GM12878 (cell line): Measurements from ENCODE around the gene NEK8. TPM values are rescaled to one million over a fixed set of nuclear protein-coding genes. Genes with fewer than 3 reads are reported as not detected.

Source experiments
- CBFB ChIP-seq: IDR thresholded peaks from 2 replicates; pipeline ENCODE4 v1.6.1; 2016; ENCODE audit warnings: antibody characterized with exemption, low read depth
- CUX1 ChIP-seq: IDR thresholded peaks from 2 replicates; pipeline ENCODE4 v1.6.1; 2012; ENCODE audit warnings: improper control_type of control experiment, low read depth, low read length; ENCODE audit not compliant: insufficient replicate concordance
- IRF3 ChIP-seq: fragments of 450-650 bp; IDR thresholded peaks from 2 replicates; pipeline ENCODE4 v1.6.1; 2014; ENCODE audit warnings: mild to moderate bottlenecking
- IRF5 ChIP-seq: fragments of 450-650 bp; IDR thresholded peaks from 2 replicates; pipeline ENCODE4 v1.6.1; 2017; ENCODE audit warnings: borderline replicate concordance
- NFYA ChIP-seq: IDR thresholded peaks from 2 replicates; pipeline ENCODE4 v1.6.1; 2011; ENCODE audit warnings: low read depth, mild to moderate bottlenecking, low read length, improper control_type of control experiment, borderline replicate concordance
- NFYB ChIP-seq: IDR thresholded peaks from 2 replicates; pipeline ENCODE4 v1.6.1; 2011; ENCODE audit warnings: low read depth, mild to moderate bottlenecking, low read length, improper control_type of control experiment, moderate library complexity; ENCODE audit not compliant: insufficient read depth
- POLR2AphosphoS2 ChIP-seq: IDR thresholded peaks from 2 replicates; pipeline ENCODE4 v1.6.1; 2011; ENCODE audit warnings: low read depth, mild to moderate bottlenecking, low read length, improper control_type of control experiment, moderate library complexity
- POU2F2 ChIP-seq: IDR thresholded peaks from 3 replicates; pipeline ENCODE4 v1.6.1; 2011; ENCODE audit warnings: low read depth, mild to moderate bottlenecking, low read length, borderline replicate concordance
- SREBF1 ChIP-seq: IDR thresholded peaks from 2 replicates; pipeline ENCODE4 v1.6.1; 2012; ENCODE audit warnings: mild to moderate bottlenecking, low read length
- USF1 ChIP-seq: IDR thresholded peaks from 2 replicates; pipeline ENCODE4 v1.6.1; 2011; ENCODE audit warnings: borderline replicate concordance, low read depth, mild to moderate bottlenecking, moderate library complexity, mixed read lengths, low read length; ENCODE audit not compliant: insufficient read depth; ENCODE audit errors: extremely low read length
- ZBED1 ChIP-seq: IDR thresholded peaks from 2 replicates; pipeline ENCODE4 v1.6.1; 2016; ENCODE audit warnings: borderline replicate concordance
- ZBTB40 ChIP-seq: fragments of 450-650 bp; IDR thresholded peaks from 2 replicates; pipeline ENCODE4 v1.6.1; 2016; ENCODE audit warnings: mild to moderate bottlenecking, moderate library complexity, borderline replicate concordance
- ZNF207 ChIP-seq: fragments of 450-650 bp; IDR thresholded peaks from 2 replicates; pipeline ENCODE4 v1.6.1; 2014; ENCODE audit warnings: antibody characterized with exemption, mild to moderate bottlenecking, borderline replicate concordance
- polyA plus RNA-seq, 11 experiments: library from polyadenylated mRNA; depleted of rRNA in 4 of 11; unstranded in 6 of 11; stranded (reverse) in 5 of 11; fragments of >200 nt; fragmentation: Nextera tagmentation in 4 of 11; fragmentation: Illumina TruSeq in 1 of 11; extraction: Ambion mirVana in 4 of 11; extraction: Trizol in 1 of 11; gene quantifications; 1 replicate in 1 of 11; 2 replicates in 10 of 11; pipeline versions ENCODE4 v1.2.1 to v1.2.3, GENCODE V29; 2011 to 2016; ENCODE audit warnings: inconsistent platforms in 2 of 11, missing spikeins in 2 of 11, low read depth in 1 of 11
- total RNA-seq, 4 experiments: library from RNA; depleted of rRNA in 3 of 4; stranded (reverse); fragments of >200 nt in 3 of 4; fragmentation: Illumina TruSeq in 1 of 4; extraction: Trizol in 1 of 4; gene quantifications; 2 replicates each; pipeline versions ENCODE4 v1.2.1 to v1.2.3, GENCODE V29; 2013 to 2021

NEK8 gene
- total and polyA plus RNA-seq, 10 of the 15 experiments (the other 5 are each of a cell fraction or from before 2014, with no cell fraction given), result 2.3 to 14.3 (median 9.4) TPM

- TF ChIP-seq CUX1 (no peak), POU2F2 (0 out of 3 replicates have a peak, but pooled peaks have one; percentile 59), POLR2AphosphoS2 (peak; percentile 84), NFYB (no peak), IRF3 (no peak), CBFB (no peak), ZBED1 (peak; percentile 54; the same call in 1 of the 2 replicates), ZNF207 (no peak), IRF5 (no peak), ZBTB40 (no peak; the same call in 1 of the 2 replicates), NFYA (no peak), USF1 (peak; percentile 85), SREBF1 (no peak)
Observed at GRCh38 chr17:28737770-28738679, 9.4 kb downstream of the NEK8 start (continued).
